K562 (cell line): Measurements from ENCODE around the gene TEX48. TPM values are rescaled to one million over a fixed set of nuclear protein-coding genes. Genes with fewer than 3 reads are reported as not detected.

Experiments used
- ATAC-seq: fragments of 200-7000 bp; cut with Tn5 transposase; 3 replicates; pipeline ENCODE4 v1.9.1; 2020; ENCODE audit warnings: moderate library complexity
- BruUV-seq: library from RNA; stranded (reverse); fragments of 400-500 nt; replicated peaks from 2 replicates; lab custom pipeline; 2021; lab: Mats Ljungman, UMichigan
- CTCF ChIA-PET: fragments of 300-600 bp; formaldehyde crosslinking; extraction: SDS; loops from one replicate; lab custom pipeline; 2021; ENCODE audit warnings: low intra/inter-chr PET ratio; lab: Yijun Ruan, JAX
- POLR2A ChIA-PET: fragments of 300-600, 350-650 bp; sonication (Branson Sonifier 250); formaldehyde crosslinking; extraction: SDS; loops from one replicate; lab custom pipeline; 2021; ENCODE audit warnings: antibody characterized with exemption, inconsistent platforms; lab: Yijun Ruan, JAX
- DNase-seq, 4 experiments: peaks; one replicate each; pipeline versions ENCODE4 v3.0.0 to v3.0.0-alpha.2; 2011 to 2018; ENCODE audit warnings: low spot score in 3 of 4, mixed read lengths in 3 of 4; ENCODE audit errors: extremely low read depth in 1 of 4
- FAIRE-seq: peaks from 2 replicates; lab custom pipeline; 2011; peaks lifted over from hg19 to GRCh38; lab: Jason Lieb, UNC
- H2AFZ ChIP-seq: 2 replicates; pipeline ENCODE4 v1.6.0; 2011; ENCODE audit warnings: low read depth, low read length, control low read depth, inconsistent platforms
- H3K27ac ChIP-seq: fragments of 200-600 bp; 3 replicates; pipeline ENCODE4 v1.8.0; 2011; ENCODE audit warnings: low read depth, mild to moderate bottlenecking, control low read depth, inconsistent platforms, low read length, moderate library complexity, mixed read lengths; ENCODE audit errors: extremely low read depth
- H3K27me3 ChIP-seq, 2 experiments: fragments of 300-600 bp in 1 of 2; 2 replicates in 1 of 2; 3 replicates in 1 of 2; pipeline versions ENCODE4 v1.6.0 to v1.8.0; 2011; ENCODE audit warnings: inconsistent platforms in 2 of 2, low read length in 2 of 2, mild to moderate bottlenecking in 1 of 2, mixed read lengths in 1 of 2, moderate library complexity in 1 of 2; ENCODE audit not compliant: control insufficient read depth in 2 of 2, insufficient read depth in 2 of 2
- H3K36me3 ChIP-seq: fragments of 300-600 bp; 3 replicates; pipeline ENCODE4 v1.8.0; 2011; ENCODE audit warnings: mild to moderate bottlenecking, low read length, inconsistent platforms; ENCODE audit not compliant: control insufficient read depth, insufficient read depth
- H3K4me1 ChIP-seq, 2 experiments: fragments of 200-600 bp in 1 of 2; replicated peaks in 1 of 2; 2 replicates in 1 of 2; 3 replicates in 1 of 2; pipeline versions ENCODE4 v1.5.1 to v1.8.0; 2011; ENCODE audit warnings: inconsistent platforms in 2 of 2, low read length in 2 of 2, mild to moderate bottlenecking in 1 of 2, mixed read lengths in 1 of 2, moderate library complexity in 1 of 2; ENCODE audit not compliant: control insufficient read depth in 2 of 2, insufficient read depth in 2 of 2
- H3K4me2 ChIP-seq: 2 replicates; pipeline ENCODE4 v1.6.1; 2011; ENCODE audit warnings: low read length, control low read depth, inconsistent platforms, mixed read lengths; ENCODE audit not compliant: insufficient read depth
- H3K4me3 ChIP-seq: fragments of 200-600 bp; sonication (generic), shearing (Covaris generic); 2 replicates; pipeline ENCODE4 v1.5.1; 2016; ENCODE audit warnings: control low read depth, inconsistent platforms
- H3K79me2 ChIP-seq: fragments of 200-600 bp; 3 replicates; pipeline ENCODE4 v1.8.0; 2011; ENCODE audit warnings: low read length, inconsistent platforms; ENCODE audit not compliant: control insufficient read depth, insufficient read depth
- H3K9ac ChIP-seq, 2 experiments: 2 replicates each; pipeline versions ENCODE4 v1.6.0 to v1.6.1; 2011; ENCODE audit warnings: low read depth in 2 of 2, low read length in 2 of 2, control low read depth in 1 of 2, inconsistent platforms in 1 of 2, mild to moderate bottlenecking in 1 of 2, mixed read lengths in 1 of 2; ENCODE audit not compliant: insufficient read depth in 1 of 2
- H3K9me1 ChIP-seq: one replicate; pipeline ENCODE4 v1.6.0; 2011; ENCODE audit warnings: inconsistent platforms, mild to moderate bottlenecking, low read length, moderate library complexity; ENCODE audit not compliant: control insufficient read depth, insufficient read depth
- H3K9me3 ChIP-seq: replicated peaks from 2 replicates; pipeline ENCODE4 v1.5.1; 2011; ENCODE audit warnings: low read depth, low read length, inconsistent platforms; ENCODE audit not compliant: control insufficient read depth, insufficient read depth
- H4K20me1 ChIP-seq: replicated peaks from 2 replicates; pipeline ENCODE4 v1.6.1; 2011; ENCODE audit warnings: low read length, inconsistent platforms, mixed read lengths; ENCODE audit not compliant: control insufficient read depth, insufficient read depth
- FOXM1 ChIP-seq, 2 experiments: fragments of 450-650 bp in 1 of 2; sonication (generic) in 1 of 2; formaldehyde crosslinking in 1 of 2; IDR thresholded peaks; 2 replicates each; pipeline versions ENCODE4 v1.6.1 to v1.9.0; 2017 to 2022; ENCODE audit warnings: low read depth in 2 of 2, mild to moderate bottlenecking in 2 of 2, missing genetic modification reagents in 1 of 2, moderate library complexity in 1 of 2
- HLTF ChIP-seq: fragments of 450-650 bp; IDR thresholded peaks from 2 replicates; pipeline ENCODE4 v1.6.1; 2016
- MEF2D ChIP-seq: conservative IDR thresholded peaks from 2 replicates; pipeline ENCODE4 v1.6.1; 2016; ENCODE audit warnings: low read depth, missing genetic modification characterization, missing compliant biosample characterization
- POLR2AphosphoS5 ChIP-seq: IDR thresholded peaks from 2 replicates; pipeline ENCODE4 v1.6.1; 2011; ENCODE audit warnings: mild to moderate bottlenecking, low read depth, low read length, moderate library complexity; ENCODE audit not compliant: control insufficient read depth, insufficient read depth
- RCOR1 ChIP-seq, 2 experiments: IDR thresholded peaks; 2 replicates each; pipeline ENCODE4 v1.6.1; 2012; ENCODE audit warnings: low read depth in 2 of 2, low read length in 2 of 2, borderline replicate concordance in 1 of 2, improper control_type of control experiment in 1 of 2
- REST ChIP-seq, 2 experiments: fragments of 450-650 bp; formaldehyde crosslinking in 1 of 2; IDR thresholded peaks; 2 replicates each; pipeline versions ENCODE4 v1.4.0 to v1.6.1; 2014 to 2020; ENCODE audit warnings: mild to moderate bottlenecking in 2 of 2, borderline replicate concordance in 1 of 2, low read depth in 1 of 2
- SIN3B ChIP-seq: fragments of 450-650 bp; IDR thresholded peaks from 2 replicates; pipeline ENCODE4 v1.6.1; 2017; ENCODE audit warnings: low read depth, mild to moderate bottlenecking, moderate library complexity
- SPI1 ChIP-seq: IDR thresholded peaks from 2 replicates; pipeline ENCODE4 v1.6.1; 2011; ENCODE audit warnings: low read depth, low read length, control low read depth, borderline replicate concordance
- SRSF9 ChIP-seq: fragments of 200-400 bp; formaldehyde crosslinking; IDR thresholded peaks from 2 replicates; pipeline ENCODE4 v1.6.1; 2017; ENCODE audit warnings: low read depth, low read length, borderline replicate concordance
- STAT5B ChIP-seq: fragments of 250-450 bp; sonication (Bioruptor Pico); IDR thresholded peaks from 2 replicates; pipeline ENCODE4 v1.8.0; 2021; ENCODE audit warnings: mild to moderate bottlenecking, inconsistent platforms
- TFAM ChIP-seq: fragments of 250-450 bp; sonication (Bioruptor Pico); conservative IDR thresholded peaks from 2 replicates; pipeline ENCODE4 v1.5.0; 2021; ENCODE audit warnings: mild to moderate bottlenecking, moderate library complexity
- XRCC4 ChIP-seq: IDR thresholded peaks from one replicate; pipeline ENCODE4 v1.6.1; 2011; ENCODE audit not compliant: insufficient read depth, insufficient read length; ENCODE audit errors: extremely low read depth
- ZBTB9 ChIP-seq: fragments of 450-650 bp; formaldehyde crosslinking; IDR thresholded peaks from 2 replicates; pipeline ENCODE4 v1.4.0; 2020; ENCODE audit warnings: mild to moderate bottlenecking, moderate library complexity
- WGBS: fragments of 100-300 bp; shearing (Covaris generic); methylation state at CpG from one replicate; pipeline ENCODE4 v1.1.6; 2016; ENCODE audit warnings: low coverage, mixed read lengths; ENCODE audit not compliant: insufficient coverage; ENCODE audit errors: missing lambda C conversion rate; 5-methylcytosine and 5-hydroxymethylcytosine counted together
- in situ Hi-C: fragments of 300-500 bp; cut with MboI; formaldehyde crosslinking; loops from 4 replicates; pipeline ENCODE4 v1.15.0; 2018; ENCODE audit warnings: inconsistent platforms, mixed read lengths
- intact Hi-C: fragments of 100-400 bp; cut with micrococcal nuclease; formaldehyde crosslinking; loops from 2 replicates; pipeline ENCODE4 v1.14.2; 2022
- polyA plus RNA-seq, 8 experiments: library from polyadenylated mRNA; depleted of rRNA in 4 of 8; stranded (reverse) in 5 of 8; unstranded in 3 of 8; fragments of >200 nt; fragmentation: Nextera tagmentation in 2 of 8; fragmentation: Illumina TruSeq in 1 of 8; extraction: Ambion mirVana in 2 of 8; extraction: Trizol in 1 of 8; gene quantifications; 2 replicates each; pipeline versions ENCODE4 v1.2.1 to v1.2.3, GENCODE V29; 2011 to 2014; ENCODE audit warnings: inconsistent platforms in 1 of 8, missing spikeins in 1 of 8
- total RNA-seq, 7 experiments: library from RNA; depleted of rRNA in 6 of 7; stranded (reverse); fragments of >200 nt in 6 of 7; fragmentation: Illumina TruSeq in 2 of 7; extraction: Trizol in 2 of 7; gene quantifications; 2 replicates each; pipeline versions ENCODE4 v1.2.1 to v1.2.3, GENCODE V29; 2011 to 2021; ENCODE audit warnings: low replicate concordance in 1 of 7

TEX48 gene
- total and polyA plus RNA-seq, 9 of the 15 experiments (the other 6 are each of a cell fraction or from before 2014, with no cell fraction given): not detected

GRCh38 chr9:114682846-114683245 is 854 bp upstream of the TEX48 start:
- Histone ChIP-seq H2AFZ (no peak overlapping the region), H3K9me3 (no peaks in the 10 kb centered on the region), H3K27me3 (peaks cover 0 to 2% of the 10 kb centered on the region in 2 experiments; a peak in 2 of 5 replicates), H3K79me2 (no peaks in the 10 kb centered on the region), H3K4me3 (no peak overlapping the region), H3K4me2 (no peak overlapping the region), H3K27ac (no peak overlapping the region), H4K20me1 (no peaks in the 10 kb centered on the region), H3K9ac (no peak overlapping the region), H3K36me3 (no peaks in the 10 kb centered on the region), H3K9me1 (no peaks in the 10 kb centered on the region), H3K4me1 (no peaks in the 10 kb centered on the region)
- DNase-seq: no peak
- intact Hi-C loops (loop anchor here (1.0 to 10.0 kb wide), 3 partner anchors 34 to 912 kb away; no protein-coding TSS in a partner anchor), in situ Hi-C loops (no loop called here)
- WGBS: 5% methylated on average over 3 of the region's 3 CpGs
- BruUV-seq: no TSS peak
- ATAC-seq: no peak
- POLR2A ChIA-PET: no interaction called here
- CTCF ChIA-PET: interaction anchor here (1.0 to 1.6 kb wide), 3 partner anchors 224 to 331 kb away, joined by 3 read pairs; no protein-coding TSS in a partner anchor
- FAIRE-seq: no peak
- TF ChIP-seq TFAM (no peak), STAT5B (CRISPR knock-in tag) (no peak), SRSF9 (no peak), FOXM1 (IDR thresholded peaks at IDR 0.05; ENCODE audit: low read depth) (no peak), FOXM1 (CRISPR knock-in tag; IDR thresholded peaks at IDR 0.05; ENCODE audit: low read depth) (no peak), HLTF (no peak), XRCC4 (no peak), SIN3B (no peak), MEF2D (tag) (no peak), REST (IDR thresholded peaks at IDR 0.05; ENCODE audit: borderline replicate concordance) (no peak), REST (CRISPR knock-in tag; IDR thresholded peaks at IDR 0.05; ENCODE audit: low read depth) (no peak), RCOR1 (IDR thresholded peaks at IDR 0.05; ENCODE audit: borderline replicate concordance in 1 of 2, low read depth in 2 of 2, low read length in 2 of 2) (no peak), SPI1 (no peak), POLR2AphosphoS5 (no peak), ZBTB9 (CRISPR knock-in tag) (no peak)
